B cell (primary cell): ENCODE results near the gene PLCG2.

Source experiments
- CTCF ChIP-seq: fragments of 200-600 bp; IDR thresholded peaks from one replicate; pipeline ENCODE4 v1.8.0; 2022; ENCODE audit warnings: antibody characterized with exemption, mild to moderate bottlenecking
- EZH2 ChIP-seq: IDR thresholded peaks from 2 replicates; pipeline ENCODE4 v1.6.1; 2012; ENCODE audit warnings: borderline replicate concordance, low read depth, mild to moderate bottlenecking, moderate library complexity, low read length; ENCODE audit not compliant: insufficient read depth, poor library complexity, severe bottlenecking

- TF ChIP-seq CTCF (no peak), EZH2 (no peak)
Observed at GRCh38 chr16:81733295-81733694, 45.8 kb upstream of the PLCG2 start.
